GM19240 (cell line): Measurements from ENCODE around the gene ST14.
"Not testable (repeated sequence)": the region's sequence is repeated elsewhere in the genome, so short reads cannot be mapped to it uniquely, and the experiment has no call there.

Source experiments
- DNase-seq: peaks from one replicate; pipeline ENCODE4 v3.0.0; 2011; ENCODE audit warnings: low spot score; ENCODE audit not compliant: insufficient read length

The ST14 gene

DNA sequence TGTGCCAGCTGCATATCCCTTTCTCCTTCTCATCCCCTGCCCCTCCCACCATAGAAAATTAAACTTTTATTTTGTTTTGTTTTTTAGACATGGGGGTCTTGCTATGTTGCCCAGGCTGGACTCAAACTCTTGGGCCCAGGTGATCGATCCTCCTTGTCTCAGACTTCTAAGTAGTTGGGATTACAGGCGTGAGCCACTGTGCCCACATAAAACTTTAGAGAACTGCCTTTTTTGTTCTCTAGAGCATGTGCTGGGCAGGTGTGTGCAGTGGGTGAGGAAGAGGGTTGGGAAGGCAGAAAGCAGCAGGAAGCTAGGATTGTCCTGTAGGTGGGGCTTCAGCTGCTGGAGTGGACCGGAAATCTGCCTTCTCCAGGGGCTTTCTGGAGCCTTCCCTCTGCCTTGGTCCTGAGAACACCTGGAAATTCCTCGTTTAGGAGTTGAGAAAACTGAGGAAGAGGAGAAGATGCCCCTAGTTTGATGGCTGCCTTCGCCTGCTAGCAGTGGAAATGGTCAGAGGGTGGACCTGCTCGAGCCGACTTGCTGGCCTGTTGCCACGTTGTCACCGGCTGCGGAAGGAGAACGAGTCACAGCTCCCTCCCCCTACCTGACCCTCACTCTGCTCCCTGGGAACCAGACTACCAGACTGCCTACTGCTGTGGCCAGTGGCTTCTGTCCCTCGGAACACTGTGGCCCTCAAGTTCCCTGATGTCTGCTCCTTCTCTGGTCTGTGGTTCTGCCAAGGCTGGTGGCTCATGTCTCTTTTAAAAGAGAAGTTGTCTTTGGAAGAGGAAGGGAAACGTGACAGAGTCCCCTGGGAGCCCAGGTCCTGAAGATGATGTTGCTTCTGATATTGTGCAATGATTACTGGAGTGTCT, 4.0 kb downstream of the ST14 start:
- no peak for DNase-seq

DNA sequence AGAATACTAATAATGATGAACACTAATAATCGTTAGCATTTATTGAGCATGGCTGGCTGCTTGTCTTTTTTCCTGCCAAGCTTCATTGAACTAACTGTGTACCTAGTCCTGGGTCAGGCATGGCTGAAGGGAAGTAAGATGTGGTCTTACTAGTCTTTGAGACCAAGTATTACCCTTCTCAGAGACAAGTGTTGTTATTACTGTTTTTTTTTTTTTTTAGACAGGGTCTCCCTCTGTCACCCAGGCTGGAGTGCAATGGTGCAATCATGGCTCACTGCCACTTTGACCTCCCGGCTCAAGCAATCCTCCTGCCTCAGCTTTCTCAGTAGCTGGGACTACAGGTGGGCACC, 4.6 kb downstream of the ST14 start:
- DNase-seq: no peak

DNA sequence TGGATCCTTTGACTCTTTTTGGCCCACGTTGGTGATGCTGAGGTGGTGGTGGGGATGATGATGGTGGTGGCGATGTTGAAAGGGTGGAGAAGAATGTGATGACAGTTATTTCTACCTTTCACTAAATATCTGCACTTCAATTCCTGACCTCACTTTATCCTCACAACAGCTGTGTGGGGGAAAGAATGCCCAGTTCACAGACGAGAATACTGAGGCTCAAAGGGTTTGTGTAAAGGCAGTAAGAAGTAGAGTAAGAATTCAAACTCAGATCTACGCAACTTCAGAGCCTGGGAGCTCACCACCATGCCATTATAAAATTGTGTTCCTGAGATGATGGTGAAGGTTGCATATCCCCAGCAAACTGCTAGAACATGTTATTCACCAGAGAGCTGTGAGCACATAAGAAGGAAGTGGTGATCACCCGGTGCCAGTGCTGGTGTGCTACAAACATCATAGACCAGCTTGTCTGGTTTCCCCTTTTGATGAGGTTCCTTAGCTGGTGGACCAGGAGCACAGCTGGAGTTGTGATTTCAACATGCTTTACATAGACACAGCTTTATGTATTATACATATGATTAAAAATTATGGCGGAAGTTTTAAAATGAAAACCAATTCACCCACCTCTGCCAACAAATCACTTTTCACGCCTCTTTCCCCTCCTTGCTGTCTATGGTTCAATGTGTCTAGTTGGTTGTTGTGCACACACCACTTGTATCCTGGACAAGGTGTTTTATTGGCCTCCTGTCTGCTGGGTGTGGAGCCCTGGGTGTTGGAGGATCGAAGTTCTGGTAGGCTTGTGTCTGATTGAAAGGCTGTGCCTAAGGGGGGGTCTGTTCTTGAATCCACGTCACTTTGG, 6.2 kb downstream of the ST14 start:
- no peak for DNase-seq

DNA sequence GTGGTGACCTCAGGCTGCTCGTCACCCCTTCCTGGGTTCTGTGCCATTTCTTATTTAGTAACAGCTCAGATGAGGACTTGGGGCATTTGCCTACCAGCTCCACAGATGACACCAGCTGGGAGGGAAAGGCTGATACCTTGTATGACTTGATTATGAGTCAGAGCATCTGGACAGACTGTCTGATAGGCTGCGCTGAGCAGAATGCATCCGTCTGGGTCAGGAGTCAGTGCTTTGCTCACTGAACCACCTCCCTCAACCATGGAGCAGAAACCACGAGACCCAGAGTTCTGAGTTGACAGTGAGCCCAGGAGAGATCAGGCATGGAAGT, 6.8 kb downstream of the ST14 start:
- DNase-seq: no peak

DNA sequence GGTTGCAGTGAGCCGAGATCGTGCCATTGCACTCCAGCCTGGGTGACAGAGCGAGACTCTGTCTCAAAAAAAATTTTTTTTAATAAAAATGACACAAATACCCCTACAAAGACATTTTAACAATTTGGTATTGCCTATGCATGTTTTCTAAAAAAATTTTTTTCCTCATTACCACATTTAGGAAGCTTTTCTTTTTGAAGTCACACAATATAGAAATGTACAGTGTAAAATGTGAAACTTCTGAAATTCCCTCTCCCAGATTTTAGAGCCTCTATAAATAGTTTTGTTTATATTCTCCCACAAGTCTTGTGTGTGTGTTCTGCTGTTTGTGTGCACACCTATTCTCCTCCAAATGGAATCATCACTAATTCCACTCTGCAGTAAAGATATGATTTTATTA, 7.6 kb downstream of the ST14 start:
- no peak for DNase-seq

DNA sequence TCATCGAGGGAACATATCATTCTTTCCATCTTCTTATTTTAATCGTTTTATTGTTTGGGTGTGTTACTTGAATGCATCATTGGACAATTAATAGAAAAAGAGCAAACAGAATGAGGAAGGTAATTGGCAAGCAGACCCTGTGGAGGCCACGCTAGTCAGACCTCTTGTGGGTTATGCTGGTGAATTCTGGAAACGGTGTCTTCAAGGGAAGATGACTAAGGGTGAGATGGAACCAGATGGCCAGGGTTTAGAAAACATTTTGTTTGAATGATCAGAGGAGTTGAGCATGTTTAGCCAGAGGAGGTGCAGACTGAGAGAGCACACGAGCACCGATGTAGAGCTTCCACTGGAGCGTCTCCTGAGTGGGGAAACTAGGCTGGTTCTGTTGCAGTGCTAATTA, 8.5 kb downstream of the ST14 start:
- DNase-seq: no peak

DNA sequence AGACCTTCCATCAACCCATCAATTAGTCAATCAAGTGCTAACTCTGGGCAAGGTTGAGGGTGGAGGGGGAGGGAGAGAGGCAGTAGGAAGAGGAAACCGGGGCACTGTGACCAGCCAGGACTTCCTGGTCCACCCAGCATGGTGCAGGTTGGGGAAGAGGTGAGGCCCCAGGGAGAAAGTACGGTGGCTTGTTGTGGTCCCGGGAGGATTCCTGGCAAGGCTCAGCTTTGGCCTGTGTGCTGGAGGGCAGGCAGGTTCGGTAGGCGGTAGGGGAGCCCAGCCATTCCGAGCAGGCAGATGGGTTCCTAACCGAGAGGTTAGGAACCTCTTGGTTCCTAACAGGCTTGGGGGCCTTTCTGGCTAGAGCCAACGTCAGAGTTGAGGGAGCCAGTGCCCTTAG, 10.8 kb downstream of the ST14 start:
- no peak for DNase-seq

DNA sequence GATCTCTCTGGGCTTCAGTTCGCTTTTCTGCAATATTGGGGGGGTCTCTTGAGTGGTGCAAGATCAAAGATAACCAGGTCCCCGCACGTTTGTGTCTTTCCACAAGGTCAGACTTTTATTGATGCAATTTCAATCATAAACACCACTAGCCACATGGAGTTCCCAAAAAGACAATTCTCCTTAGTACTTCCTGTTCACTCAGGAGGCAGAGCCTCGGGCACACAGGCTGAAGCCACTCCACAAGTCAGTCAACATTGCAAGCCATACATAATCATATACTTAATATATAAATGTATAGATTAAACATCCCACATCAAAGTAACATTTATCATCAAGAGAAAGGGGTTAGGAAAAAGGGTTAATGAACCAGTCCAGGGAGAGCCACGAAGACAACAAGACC, 12.0 kb downstream of the ST14 start:
- no peak for DNase-seq

DNA sequence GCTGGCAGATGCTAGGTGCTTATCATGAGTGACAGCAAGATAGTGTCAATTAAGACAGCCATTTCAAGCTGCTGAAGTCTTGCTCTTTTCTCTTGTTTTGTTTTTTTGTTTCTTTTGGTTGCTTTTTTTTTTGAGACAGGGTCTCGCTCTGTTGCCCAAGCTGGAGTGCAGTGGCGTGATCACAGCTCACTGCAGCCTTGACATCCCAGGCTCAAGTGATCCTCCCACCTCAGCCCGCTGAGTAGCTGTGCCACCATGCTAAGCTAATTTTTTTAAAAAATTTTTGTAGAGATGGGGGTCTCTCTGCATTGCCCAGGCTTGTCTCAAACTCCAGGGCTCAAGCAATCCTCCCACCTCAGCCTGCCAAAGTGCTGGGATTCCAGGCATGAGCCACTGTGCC, 12.4 kb downstream of the ST14 start:
- not testable (repeated sequence) for DNase-seq

DNA sequence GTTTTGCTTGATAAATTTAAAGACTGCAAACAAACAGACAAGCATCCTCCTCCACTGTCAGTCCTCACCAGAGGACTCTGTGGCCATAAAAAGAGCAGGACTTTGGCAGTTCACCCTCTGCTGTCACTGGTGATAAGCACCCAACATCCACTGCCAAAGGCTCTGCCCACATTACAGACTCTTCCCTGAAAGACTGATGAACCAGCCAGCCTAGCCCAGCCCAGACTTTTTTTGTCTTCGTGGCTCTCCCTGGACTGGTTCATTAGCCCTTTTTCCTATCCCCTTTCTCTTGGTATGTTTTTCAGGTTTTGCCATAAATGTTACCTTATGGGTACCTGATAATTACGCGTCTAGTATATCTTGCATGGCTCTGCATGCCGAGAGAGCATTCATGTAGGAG, 15.1 kb downstream of the ST14 start:
- DNase-seq: no peak

DNA sequence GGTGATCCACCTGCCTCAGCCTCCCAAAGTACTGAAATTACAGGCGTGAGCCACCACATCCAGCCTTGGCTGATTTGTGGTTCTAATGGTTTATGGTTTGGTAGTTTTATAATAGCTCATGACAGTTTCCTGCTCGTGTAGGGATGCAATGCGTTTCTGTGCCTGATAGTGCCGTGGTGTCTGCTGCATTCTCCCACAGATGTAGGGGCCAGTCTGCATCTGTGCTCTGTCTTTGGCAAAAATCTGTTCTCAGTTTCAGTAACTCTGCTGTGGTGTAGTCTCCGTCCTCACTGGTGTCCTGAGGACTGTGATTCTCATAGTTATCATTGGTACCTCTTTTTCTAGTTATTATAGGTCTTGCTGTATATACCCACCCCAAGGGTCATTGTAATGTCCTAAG, 16.3 kb downstream of the ST14 start:
- no peak for DNase-seq

DNA sequence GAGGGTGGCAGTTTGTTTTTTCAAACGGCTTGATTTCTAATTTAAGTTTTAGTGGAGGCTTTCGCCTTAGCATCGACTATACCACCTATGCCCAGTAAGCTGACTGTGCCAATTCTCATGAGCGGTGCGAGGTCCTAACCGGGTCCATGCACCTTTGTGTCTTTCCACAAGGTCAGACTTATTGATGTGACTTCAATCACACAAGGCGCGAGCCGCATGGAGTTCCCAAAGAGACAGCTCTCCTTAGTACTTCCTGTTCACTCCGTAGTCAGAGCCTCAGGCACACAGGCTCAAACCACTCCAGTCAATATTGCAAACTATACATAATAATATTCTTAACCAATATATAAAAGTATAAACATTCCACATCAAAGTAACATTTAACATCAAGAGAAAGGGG, 18.2 kb downstream of the ST14 start:
- no peak for DNase-seq

DNA sequence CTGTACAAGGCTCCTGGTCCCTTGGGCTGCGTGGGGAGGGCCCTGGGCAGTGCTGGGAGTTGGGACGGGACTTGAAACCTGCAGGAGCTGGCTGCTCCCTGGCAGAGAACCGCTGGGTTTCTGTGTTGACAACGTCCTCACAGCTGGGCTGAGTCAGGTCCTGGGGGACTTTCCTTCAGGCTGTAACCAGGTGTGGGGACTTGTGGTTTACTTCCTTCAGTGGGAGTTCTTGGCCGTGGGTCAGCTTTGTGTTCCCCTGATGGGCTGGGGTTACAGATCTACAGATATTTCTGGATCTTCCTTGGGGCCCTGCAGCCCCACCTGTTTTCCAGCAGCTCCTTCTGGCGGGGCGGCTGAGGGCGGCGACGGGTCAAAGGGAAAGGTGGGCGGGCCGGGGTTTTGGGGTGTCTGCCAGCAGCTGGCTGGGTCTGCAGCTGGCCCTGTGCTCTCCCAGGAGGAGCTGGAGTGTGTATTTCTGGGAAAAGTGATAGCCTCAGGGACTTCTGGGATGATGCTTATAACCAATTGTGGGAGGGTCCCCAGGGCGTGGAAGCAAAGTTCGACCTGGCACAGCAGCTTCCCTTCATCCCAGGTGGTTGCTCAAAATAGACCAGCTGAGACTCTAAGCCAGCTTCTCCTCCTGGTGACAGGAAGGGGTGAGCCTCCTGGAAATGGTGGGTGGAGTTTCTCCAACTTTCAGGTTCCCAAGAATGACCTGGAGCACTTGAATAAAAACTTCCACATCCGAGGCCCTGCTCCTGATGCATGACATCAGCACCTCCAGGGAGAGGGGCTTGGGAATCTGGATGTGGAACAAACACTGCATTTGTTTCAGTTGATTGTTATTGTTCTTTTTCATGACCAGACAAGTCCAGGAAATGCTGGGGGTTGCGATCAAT, 19.1 kb downstream of the ST14 start:
- no peak for DNase-seq

DNA sequence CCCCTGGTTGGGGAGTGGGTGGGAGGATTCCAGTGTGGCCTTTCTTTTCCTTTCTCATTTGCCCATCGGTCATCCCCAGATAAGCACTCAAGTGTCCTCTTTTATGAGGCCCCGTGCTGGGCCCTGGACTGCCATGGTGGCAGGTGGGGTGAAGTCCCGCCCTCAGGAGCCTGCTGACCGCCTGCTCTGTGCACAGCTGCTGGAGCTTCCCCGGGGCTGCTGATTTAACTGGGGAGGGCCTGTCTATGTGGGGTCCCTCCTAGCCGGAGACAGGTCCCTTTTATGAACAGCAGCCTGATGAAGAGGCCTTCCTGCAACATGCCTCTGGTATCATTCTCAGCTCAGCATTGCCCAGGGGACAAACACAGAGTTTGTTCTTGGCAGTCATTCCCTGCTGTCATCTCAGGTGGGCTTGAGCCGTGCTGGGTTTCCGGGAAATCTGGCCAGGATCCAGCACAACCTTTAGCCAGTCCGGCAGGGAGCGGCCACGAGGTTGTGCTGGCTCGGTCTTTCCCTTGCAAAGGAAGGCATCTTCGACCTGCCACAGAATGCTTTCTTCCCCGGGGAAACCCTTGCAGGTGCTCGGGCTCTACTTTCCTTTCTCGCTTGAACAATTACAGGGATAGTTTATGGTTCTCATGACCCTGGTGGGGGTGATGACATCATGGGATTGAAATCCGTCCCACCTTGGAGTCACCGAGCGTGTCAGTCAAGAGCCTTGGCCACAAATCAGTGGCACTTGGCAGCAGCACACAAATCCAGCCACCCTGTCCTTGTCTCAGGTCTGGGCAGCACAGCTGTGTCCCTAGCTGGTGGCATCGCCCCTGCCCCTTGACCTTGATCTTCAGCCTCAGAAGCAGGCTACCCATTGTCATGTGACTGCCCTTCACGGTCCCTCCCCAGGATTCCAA, 20.1 kb downstream of the ST14 start:
- no peak for DNase-seq

DNA sequence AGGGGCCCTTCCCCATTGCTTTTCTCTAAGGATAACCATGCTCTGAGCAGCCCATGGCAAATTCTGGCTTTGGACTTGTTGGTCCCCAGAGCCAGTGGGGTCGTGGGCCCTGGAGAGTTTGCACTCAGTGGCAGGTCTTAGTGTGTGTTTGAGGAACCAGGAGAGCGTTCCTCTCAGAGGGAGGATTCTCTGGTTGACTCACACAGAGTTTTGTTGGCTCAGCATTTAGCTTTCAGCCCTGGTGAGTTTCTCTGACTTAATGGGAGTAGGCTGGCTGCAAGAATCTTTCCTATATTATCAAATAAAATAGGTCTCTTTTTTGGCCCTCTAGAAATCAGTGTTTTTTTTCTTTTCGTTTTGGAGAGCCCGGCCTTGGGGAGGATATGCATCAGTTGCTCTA, 20.9 kb downstream of the ST14 start:
- DNase-seq: no peak

DNA sequence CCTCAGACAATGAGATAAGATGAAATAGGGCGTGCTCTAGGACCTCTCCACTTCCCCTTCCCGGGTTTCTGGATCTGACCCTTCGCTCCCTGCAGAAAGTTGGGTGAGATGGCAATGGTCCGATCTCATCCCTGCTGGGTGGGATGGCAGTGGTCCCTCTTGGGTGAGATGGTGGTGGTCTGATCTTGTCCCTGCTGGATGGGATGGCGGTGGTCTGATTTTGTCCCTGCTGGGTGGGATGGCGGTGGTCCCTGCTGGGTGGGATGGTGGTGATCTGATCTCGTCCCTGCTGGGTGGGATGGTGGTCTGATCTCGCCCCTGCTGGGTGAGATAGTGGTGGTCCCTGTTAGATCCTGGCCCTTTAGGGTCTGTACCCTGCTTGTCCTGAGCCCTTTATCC, 21.3 kb downstream of the ST14 start:
- no peak for DNase-seq

DNA sequence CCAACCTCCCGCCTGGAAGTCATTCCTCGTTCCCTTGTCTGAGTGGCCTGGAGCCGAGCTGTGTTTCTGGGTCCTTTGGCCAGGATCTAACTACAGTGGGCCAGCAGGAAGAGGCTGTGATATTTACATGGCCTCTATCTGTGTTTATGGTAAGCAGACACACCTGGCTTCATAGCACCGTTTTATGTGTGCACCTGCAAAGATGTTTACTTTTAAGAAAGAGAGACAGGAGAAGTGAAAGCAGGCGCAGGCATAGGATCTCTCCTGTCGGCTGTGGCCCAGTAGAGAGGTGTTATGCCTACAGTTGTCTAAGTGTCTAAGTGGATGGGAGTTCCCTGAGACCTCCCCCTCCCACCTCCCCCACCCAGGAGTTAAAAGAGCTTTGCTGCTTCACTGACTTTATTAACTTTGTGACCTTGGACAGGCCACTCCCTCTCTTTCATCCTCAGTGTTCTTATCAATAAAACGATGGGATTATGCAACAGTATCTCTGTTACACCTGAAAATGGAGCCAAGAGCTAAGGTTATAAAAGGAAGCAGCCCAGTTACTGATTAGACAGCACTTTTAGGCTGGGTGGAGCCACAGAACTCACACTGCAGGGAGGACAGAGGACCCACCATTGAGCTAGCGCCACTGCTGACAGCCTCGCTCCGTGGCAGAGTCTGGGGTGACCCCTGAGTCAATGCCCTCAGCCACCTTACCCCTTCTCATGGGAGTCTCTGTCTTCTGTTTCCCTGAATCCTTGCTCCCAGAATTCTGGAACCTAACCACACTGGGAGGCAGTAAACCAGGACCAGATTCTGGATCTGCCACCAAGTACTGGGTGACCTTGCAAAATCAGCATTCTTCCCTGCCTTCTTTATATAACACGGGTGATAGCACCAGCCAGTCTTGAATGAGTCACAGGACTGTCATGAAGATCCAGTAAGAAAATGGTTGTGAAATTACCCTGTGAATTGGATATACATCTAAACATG, 22.0 kb downstream of the ST14 start:
- no peak for DNase-seq

DNA sequence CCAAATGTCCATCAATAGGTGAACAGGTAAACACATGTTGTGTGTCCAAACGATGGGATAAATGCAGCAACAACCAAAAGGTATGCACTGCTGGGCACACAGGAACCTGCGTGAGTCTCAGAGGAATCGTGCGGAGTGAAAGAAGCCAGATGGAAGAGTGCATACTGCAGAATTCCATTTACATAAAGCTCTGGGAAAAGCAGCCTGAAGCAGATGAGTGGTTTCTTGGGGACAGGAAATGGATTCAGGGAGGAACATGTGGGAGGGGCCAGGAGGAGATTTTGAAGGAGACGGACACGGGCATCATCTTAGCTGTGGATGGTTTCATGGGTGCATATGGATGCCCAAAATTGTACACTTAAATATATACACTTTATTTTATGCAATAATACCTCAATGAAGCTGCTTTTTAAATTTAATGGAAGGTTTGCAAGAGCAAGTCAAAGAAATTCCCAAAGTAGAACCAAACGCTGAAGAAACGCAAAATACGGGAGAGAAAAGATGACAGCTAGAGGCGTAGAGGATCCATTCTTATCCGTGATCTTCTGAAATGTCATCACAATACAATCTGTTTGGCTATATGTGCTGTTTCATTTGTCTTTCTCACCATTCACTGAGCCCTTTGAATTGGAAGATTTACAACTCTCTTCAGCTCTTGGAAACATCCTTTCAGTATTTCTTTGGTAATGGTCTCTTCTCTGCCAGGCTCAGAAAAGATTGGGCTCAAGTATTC, 24.5 kb downstream of the ST14 start:
- DNase-seq: no peak

DNA sequence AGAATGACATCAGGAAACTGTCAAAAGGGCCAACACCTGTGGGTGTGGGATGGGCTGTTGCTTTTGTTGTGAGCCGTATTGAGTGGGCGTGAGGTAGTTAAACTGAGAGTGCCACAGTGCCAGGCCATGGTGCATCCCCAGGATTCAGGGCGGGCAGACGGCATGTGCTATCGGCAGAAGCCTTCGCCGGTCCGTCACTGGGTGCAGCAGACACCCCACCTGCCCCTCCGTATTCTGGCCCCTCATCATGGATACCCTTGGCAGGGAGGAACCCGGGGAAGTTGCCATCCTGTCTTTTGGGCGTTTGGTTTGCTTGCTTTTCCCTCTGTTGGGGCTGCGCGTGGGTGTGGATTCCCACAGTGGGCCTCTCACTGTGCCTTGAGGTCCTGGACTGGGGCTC, 27.5 kb downstream of the ST14 start:
- DNase-seq: no peak
